Measurements from ENCODE around the gene RNF13. TPM values are rescaled to one million over a fixed set of nuclear protein-coding genes. Genes with fewer than 3 reads are reported as not detected.
A peak's percentile ranks its signal among the peaks of the same experiment; 100 is the strongest.

RNF13 gene
- total RNA-seq, 1 donor from 2014 or later: 49.9 TPM

GRCh38 chr3:149764302-149764701 lies 48.7 kb upstream of the RNF13 start:
- Histone ChIP-seq H3K9me3 (ENCODE audit: insufficient read depth, low read depth, low read length) (no peaks in the 10 kb centered on the region), H2AFZ (ENCODE audit: low read depth, low read length) (no peak overlapping the region), H4K20me1 (ENCODE audit: insufficient read depth, low read length) (no peaks in the 10 kb centered on the region), H3K4me3 (ENCODE audit: insufficient read depth, low read depth, low read length) (no peak overlapping the region), H3K4me2 (ENCODE audit: low read length) (no peak overlapping the region), H3K9ac (ENCODE audit: low read length) (no peak overlapping the region), H3K79me2 (ENCODE audit: insufficient read depth, low read length) (no peaks in the 10 kb centered on the region), H3K4me1 (ENCODE audit: insufficient read depth, low read length) (no peaks in the 10 kb centered on the region), H3K36me3 (ENCODE audit: insufficient read depth, low read length) (no peaks in the 10 kb centered on the region), H3K27ac (ENCODE audit: low read depth, low read length) (no peak overlapping the region), H3K27me3 (ENCODE audit: insufficient read depth, low read length) (peaks cover 25% of the 10 kb centered on the region)
- Mint-ChIP-seq H3K9me3 (ENCODE audit: unreplicated experiment) (no peaks in the 10 kb centered on the region), H3K36me3 (ENCODE audit: low read depth, unreplicated experiment) (no peaks in the 10 kb centered on the region), H3K27ac (ENCODE audit: unreplicated experiment) (no peak overlapping the region), H3K4me3 (ENCODE audit: unreplicated experiment) (no peak overlapping the region), H3K27me3 (ENCODE audit: low read depth, unreplicated experiment) (peaks cover 1% of the 10 kb centered on the region), H3K4me1 (ENCODE audit: low read depth, unreplicated experiment) (no peaks in the 10 kb centered on the region)
- TF ChIP-seq, protein P1, sequence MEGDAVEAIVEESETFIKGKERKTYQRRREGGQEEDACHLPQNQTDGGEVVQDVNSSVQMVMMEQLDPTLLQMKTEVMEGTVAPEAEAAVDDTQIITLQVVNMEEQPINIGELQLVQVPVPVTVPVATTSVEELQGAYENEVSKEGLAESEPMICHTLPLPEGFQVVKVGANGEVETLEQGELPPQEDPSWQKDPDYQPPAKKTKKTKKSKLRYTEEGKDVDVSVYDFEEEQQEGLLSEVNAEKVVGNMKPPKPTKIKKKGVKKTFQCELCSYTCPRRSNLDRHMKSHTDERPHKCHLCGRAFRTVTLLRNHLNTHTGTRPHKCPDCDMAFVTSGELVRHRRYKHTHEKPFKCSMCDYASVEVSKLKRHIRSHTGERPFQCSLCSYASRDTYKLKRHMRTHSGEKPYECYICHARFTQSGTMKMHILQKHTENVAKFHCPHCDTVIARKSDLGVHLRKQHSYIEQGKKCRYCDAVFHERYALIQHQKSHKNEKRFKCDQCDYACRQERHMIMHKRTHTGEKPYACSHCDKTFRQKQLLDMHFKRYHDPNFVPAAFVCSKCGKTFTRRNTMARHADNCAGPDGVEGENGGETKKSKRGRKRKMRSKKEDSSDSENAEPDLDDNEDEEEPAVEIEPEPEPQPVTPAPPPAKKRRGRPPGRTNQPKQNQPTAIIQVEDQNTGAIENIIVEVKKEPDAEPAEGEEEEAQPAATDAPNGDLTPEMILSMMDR (IDR thresholded peaks at IDR 0.05; ENCODE audit: insufficient read depth, low read depth, low read length): no peak
- no peak for TF ChIP-seq EZH2 (IDR thresholded peaks at IDR 0.05; ENCODE audit: insufficient read depth, low read length)
- no peak for DNase-seq (ENCODE audit: low read depth)
- FAIRE-seq: no peak

GRCh38 chr3:149765762-149766334 lies 47.2 kb upstream of the RNF13 start:
- H3K4me1 ChIP-seq (ENCODE audit: insufficient read depth, low read length): no peaks in the 10 kb centered on the region
- DNase-seq (ENCODE audit: low read depth) (peak; percentile 30), FAIRE-seq (peak; percentile 83)
- no peaks in the 10 kb centered on the region for H4K20me1 ChIP-seq (ENCODE audit: insufficient read depth, low read length)
- H3K4me3 ChIP-seq (ENCODE audit: insufficient read depth, low read depth, low read length): no peak overlapping the region
- no peak overlapping the region for H2AFZ ChIP-seq (ENCODE audit: low read depth, low read length)
- Mint-ChIP-seq H3K36me3 (ENCODE audit: low read depth, unreplicated experiment) (no peaks in the 10 kb centered on the region), H3K27ac (ENCODE audit: unreplicated experiment) (no peak overlapping the region), H3K4me3 (ENCODE audit: unreplicated experiment) (no peak overlapping the region), H3K9me3 (ENCODE audit: unreplicated experiment) (no peaks in the 10 kb centered on the region), H3K4me1 (ENCODE audit: low read depth, unreplicated experiment) (no peaks in the 10 kb centered on the region), H3K27me3 (ENCODE audit: low read depth, unreplicated experiment) (peaks cover 1% of the 10 kb centered on the region)
- peaks cover 18% of the 10 kb centered on the region for H3K27me3 ChIP-seq (ENCODE audit: insufficient read depth, low read length)
- no peaks in the 10 kb centered on the region for H3K79me2 ChIP-seq (ENCODE audit: insufficient read depth, low read length)
- H3K4me2 ChIP-seq (ENCODE audit: low read length): no peak overlapping the region
- H3K9ac ChIP-seq (ENCODE audit: low read length): no peak overlapping the region
- no peaks in the 10 kb centered on the region for H3K9me3 ChIP-seq (ENCODE audit: insufficient read depth, low read depth, low read length)
- TF ChIP-seq, protein P1 (IDR thresholded peaks at IDR 0.05; ENCODE audit: insufficient read depth, low read depth, low read length): peak; percentile 66
- TF ChIP-seq EZH2 (IDR thresholded peaks at IDR 0.05; ENCODE audit: insufficient read depth, low read length): no peak
- no peak overlapping the region for H3K27ac ChIP-seq (ENCODE audit: low read depth, low read length)
- no peaks in the 10 kb centered on the region for H3K36me3 ChIP-seq (ENCODE audit: insufficient read depth, low read length)

GRCh38 chr3:149767720-149768119 lies 45.3 kb upstream of the RNF13 start:
- Mint-ChIP-seq H3K4me1 (ENCODE audit: low read depth, unreplicated experiment) (no peaks in the 10 kb centered on the region), H3K4me3 (ENCODE audit: unreplicated experiment) (no peak overlapping the region), H3K27me3 (ENCODE audit: low read depth, unreplicated experiment) (peaks cover 1% of the 10 kb centered on the region), H3K9me3 (ENCODE audit: unreplicated experiment) (no peaks in the 10 kb centered on the region), H3K27ac (ENCODE audit: unreplicated experiment) (no peak overlapping the region), H3K36me3 (ENCODE audit: low read depth, unreplicated experiment) (no peaks in the 10 kb centered on the region)
- Histone ChIP-seq H3K4me3 (ENCODE audit: insufficient read depth, low read depth, low read length) (no peak overlapping the region), H3K4me2 (ENCODE audit: low read length) (no peak overlapping the region), H3K36me3 (ENCODE audit: insufficient read depth, low read length) (no peaks in the 10 kb centered on the region), H4K20me1 (ENCODE audit: insufficient read depth, low read length) (no peaks in the 10 kb centered on the region), H3K27ac (ENCODE audit: low read depth, low read length) (no peak overlapping the region), H2AFZ (ENCODE audit: low read depth, low read length) (no peak overlapping the region), H3K9me3 (ENCODE audit: insufficient read depth, low read depth, low read length) (no peaks in the 10 kb centered on the region), H3K27me3 (ENCODE audit: insufficient read depth, low read length) (peaks cover 12% of the 10 kb centered on the region), H3K79me2 (ENCODE audit: insufficient read depth, low read length) (no peaks in the 10 kb centered on the region), H3K4me1 (ENCODE audit: insufficient read depth, low read length) (no peaks in the 10 kb centered on the region), H3K9ac (ENCODE audit: low read length) (no peak overlapping the region)
- TF ChIP-seq, protein P1 (IDR thresholded peaks at IDR 0.05; ENCODE audit: insufficient read depth, low read depth, low read length): no peak
- no peak for TF ChIP-seq EZH2 (IDR thresholded peaks at IDR 0.05; ENCODE audit: insufficient read depth, low read length)
- FAIRE-seq (no peak), DNase-seq (ENCODE audit: low read depth) (no peak)
